ENCODE measurements around the gene CD99. TPM values are rescaled to one million over a fixed set of nuclear protein-coding genes. Genes with fewer than 3 reads are reported as not detected.

The CD99 gene
- total RNA-seq, 1 donor from 2014 or later = 714 TPM

DNA sequence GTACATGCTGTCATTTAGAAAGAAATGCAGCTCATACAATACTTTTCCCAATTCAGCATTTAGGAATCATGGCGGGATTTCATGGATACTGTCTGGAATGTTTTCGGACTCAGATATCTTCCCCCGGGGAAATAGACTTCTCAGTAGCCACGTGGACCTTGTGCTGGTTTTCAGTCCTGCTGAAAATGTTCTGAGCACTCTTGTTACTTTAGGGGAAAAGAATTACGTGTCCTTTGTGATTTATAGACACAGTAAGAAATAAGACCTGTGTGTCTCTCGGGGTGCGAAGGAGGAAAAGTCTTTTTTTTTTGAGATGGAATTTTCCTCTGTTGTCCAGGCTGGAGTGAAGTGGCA lies 3.8 kb downstream of the CD99 start:
- peaks cover 16% of the 10 kb centered on the region for H3K27me3 Mint-ChIP-seq (ENCODE audit: unreplicated experiment)
- TF ChIP-seq, protein P1, sequence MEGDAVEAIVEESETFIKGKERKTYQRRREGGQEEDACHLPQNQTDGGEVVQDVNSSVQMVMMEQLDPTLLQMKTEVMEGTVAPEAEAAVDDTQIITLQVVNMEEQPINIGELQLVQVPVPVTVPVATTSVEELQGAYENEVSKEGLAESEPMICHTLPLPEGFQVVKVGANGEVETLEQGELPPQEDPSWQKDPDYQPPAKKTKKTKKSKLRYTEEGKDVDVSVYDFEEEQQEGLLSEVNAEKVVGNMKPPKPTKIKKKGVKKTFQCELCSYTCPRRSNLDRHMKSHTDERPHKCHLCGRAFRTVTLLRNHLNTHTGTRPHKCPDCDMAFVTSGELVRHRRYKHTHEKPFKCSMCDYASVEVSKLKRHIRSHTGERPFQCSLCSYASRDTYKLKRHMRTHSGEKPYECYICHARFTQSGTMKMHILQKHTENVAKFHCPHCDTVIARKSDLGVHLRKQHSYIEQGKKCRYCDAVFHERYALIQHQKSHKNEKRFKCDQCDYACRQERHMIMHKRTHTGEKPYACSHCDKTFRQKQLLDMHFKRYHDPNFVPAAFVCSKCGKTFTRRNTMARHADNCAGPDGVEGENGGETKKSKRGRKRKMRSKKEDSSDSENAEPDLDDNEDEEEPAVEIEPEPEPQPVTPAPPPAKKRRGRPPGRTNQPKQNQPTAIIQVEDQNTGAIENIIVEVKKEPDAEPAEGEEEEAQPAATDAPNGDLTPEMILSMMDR (IDR thresholded peaks at IDR 0.05; ENCODE audit: unreplicated experiment) = no peak
- peaks cover 30% of the 10 kb centered on the region for H3K36me3 Mint-ChIP-seq (ENCODE audit: low read depth, unreplicated experiment)
- peaks cover 60% of the 10 kb centered on the region for H3K4me1 Mint-ChIP-seq (ENCODE audit: unreplicated experiment)
- peak overlapping the region; percentile 14 for H3K27ac Mint-ChIP-seq (ENCODE audit: unreplicated experiment)
- H3K4me3 Mint-ChIP-seq (ENCODE audit: unreplicated experiment) = peak overlapping the region; percentile 40
- no peak for DNase-seq (ENCODE audit: low spot score)
- H3K9me3 Mint-ChIP-seq (ENCODE audit: unreplicated experiment) = no peaks in the 10 kb centered on the region

DNA sequence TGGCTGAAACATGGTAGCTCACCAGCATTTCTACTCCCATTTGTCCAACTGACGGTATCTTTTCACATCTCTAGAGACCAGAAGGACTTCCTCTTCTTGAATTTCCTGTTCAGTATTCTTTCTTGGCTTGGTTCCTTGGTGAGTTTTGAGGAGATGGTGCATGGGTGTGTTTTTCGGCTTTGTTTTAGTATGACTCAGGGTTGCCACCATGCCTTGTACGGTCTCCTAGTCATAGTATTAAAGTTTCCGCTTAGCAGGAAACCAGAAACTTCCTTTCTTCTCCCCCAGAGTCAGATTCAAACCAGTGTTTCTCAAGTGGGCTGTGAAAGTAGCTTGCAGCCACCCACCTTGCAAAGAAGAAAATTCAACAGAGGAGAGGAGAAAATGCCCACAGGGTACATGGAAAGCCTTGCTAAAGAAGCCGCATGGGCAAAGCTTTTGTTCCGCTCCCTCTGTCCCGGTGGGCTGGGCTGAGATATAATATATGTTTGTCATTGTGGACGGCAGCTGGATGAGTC lies 5.7 kb downstream of the CD99 start:
- H3K27me3 Mint-ChIP-seq (ENCODE audit: unreplicated experiment) = peaks cover 23% of the 10 kb centered on the region
- peak overlapping the region; percentile 79 for H3K4me3 Mint-ChIP-seq (ENCODE audit: unreplicated experiment)
- peaks cover 48% of the 10 kb centered on the region for H3K36me3 Mint-ChIP-seq (ENCODE audit: low read depth, unreplicated experiment)
- peak overlapping the region; percentile 91 for H3K27ac Mint-ChIP-seq (ENCODE audit: unreplicated experiment)
- no peak for DNase-seq (ENCODE audit: low spot score)
- TF ChIP-seq, protein P1 (IDR thresholded peaks at IDR 0.05; ENCODE audit: unreplicated experiment) = no peak
- H3K9me3 Mint-ChIP-seq (ENCODE audit: unreplicated experiment) = no peaks in the 10 kb centered on the region
- H3K4me1 Mint-ChIP-seq (ENCODE audit: unreplicated experiment) = peaks cover 75% of the 10 kb centered on the region

DNA sequence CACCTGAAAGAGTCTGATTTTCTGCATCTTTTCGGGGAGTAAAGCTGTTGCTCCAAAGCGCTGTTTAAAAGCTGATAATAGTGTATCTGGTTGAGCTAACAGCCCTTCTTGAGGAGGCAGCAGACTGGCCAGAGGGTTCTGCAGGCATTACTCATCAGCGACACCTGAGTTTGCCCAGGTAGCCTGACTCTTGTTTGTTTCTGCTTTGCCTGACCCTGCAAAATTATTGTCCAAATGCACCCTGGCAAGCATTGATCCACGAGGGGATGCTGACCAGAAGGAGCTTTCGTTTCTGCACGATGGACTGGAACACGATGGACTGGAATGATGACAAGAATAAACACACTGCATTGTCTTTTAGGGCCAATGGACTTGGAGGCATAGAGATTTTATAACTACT lies 6.2 kb downstream of the CD99 start:
- Mint-ChIP-seq H3K4me1 (ENCODE audit: unreplicated experiment) (peaks cover 76% of the 10 kb centered on the region), H3K27me3 (ENCODE audit: unreplicated experiment) (peaks cover 23% of the 10 kb centered on the region), H3K4me3 (ENCODE audit: unreplicated experiment) (peak overlapping the region; percentile 79), H3K36me3 (ENCODE audit: low read depth, unreplicated experiment) (peaks cover 52% of the 10 kb centered on the region), H3K9me3 (ENCODE audit: unreplicated experiment) (no peaks in the 10 kb centered on the region), H3K27ac (ENCODE audit: unreplicated experiment) (peak overlapping the region; percentile 91)
- TF ChIP-seq, protein P1 (IDR thresholded peaks at IDR 0.05; ENCODE audit: unreplicated experiment) = no peak
- DNase-seq (ENCODE audit: low spot score) = no peak

DNA sequence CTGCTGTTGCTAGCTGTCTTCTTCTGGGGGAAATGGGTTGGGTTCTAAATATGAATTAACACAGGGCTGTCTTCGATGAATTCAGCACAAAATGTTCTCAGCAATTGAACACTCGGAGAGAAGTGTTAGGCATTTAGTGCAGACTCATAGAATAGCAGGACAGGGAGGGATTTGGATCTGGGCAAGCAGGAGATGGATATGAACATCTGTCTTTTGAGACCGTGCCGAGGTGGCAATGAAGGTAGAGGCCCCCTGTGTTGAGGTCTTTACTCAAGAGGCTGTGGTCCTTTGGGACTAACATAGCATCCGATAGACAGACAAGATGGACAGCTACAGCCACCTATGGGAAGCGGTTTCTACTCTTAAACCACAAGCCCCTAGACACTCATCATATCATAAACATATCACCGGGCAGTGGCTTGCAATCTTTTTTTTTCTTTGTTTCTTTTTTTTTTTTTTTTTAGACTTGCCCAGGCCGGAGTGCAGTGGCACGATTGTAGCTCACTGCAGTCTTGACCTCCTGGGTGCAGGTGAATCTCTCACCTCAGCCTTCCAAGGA lies 6.7 kb downstream of the CD99 start:
- H3K36me3 Mint-ChIP-seq (ENCODE audit: low read depth, unreplicated experiment) = peaks cover 55% of the 10 kb centered on the region
- H3K9me3 Mint-ChIP-seq (ENCODE audit: unreplicated experiment) = no peaks in the 10 kb centered on the region
- H3K4me3 Mint-ChIP-seq (ENCODE audit: unreplicated experiment) = peak overlapping the region; percentile 35
- TF ChIP-seq, protein P1 (IDR thresholded peaks at IDR 0.05; ENCODE audit: unreplicated experiment) = no peak
- DNase-seq (ENCODE audit: low spot score) = no peak
- H3K27me3 Mint-ChIP-seq (ENCODE audit: unreplicated experiment) = peaks cover 20% of the 10 kb centered on the region
- H3K27ac Mint-ChIP-seq (ENCODE audit: unreplicated experiment) = peak overlapping the region; percentile 83
- H3K4me1 Mint-ChIP-seq (ENCODE audit: unreplicated experiment) = peaks cover 75% of the 10 kb centered on the region

DNA sequence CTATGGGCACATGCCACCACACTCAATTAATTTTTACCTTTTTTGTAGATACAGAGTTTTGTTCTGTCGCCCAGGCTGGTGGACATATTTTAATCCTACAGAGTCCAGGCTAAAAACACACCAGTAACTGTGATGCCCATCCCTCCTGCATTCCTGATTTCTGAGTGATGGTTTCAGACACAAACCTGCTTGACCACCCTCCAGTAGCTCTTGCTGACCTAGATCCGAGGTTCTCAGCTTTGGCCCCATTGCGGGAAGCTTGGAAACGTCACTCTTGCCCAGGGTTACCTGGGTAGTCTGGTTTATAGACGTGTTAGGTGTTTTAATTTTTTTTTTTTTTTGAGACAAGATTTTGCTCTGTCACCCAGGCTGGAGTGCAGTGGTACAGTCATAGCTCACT lies 7.5 kb downstream of the CD99 start:
- no peak for DNase-seq (ENCODE audit: low spot score)
- Mint-ChIP-seq H3K27me3 (ENCODE audit: unreplicated experiment) (peaks cover 20% of the 10 kb centered on the region), H3K4me1 (ENCODE audit: unreplicated experiment) (peaks cover 75% of the 10 kb centered on the region), H3K9me3 (ENCODE audit: unreplicated experiment) (no peaks in the 10 kb centered on the region), H3K27ac (ENCODE audit: unreplicated experiment) (no peak overlapping the region), H3K36me3 (ENCODE audit: low read depth, unreplicated experiment) (peaks cover 55% of the 10 kb centered on the region), H3K4me3 (ENCODE audit: unreplicated experiment) (no peak overlapping the region)
- TF ChIP-seq, protein P1 (IDR thresholded peaks at IDR 0.05; ENCODE audit: unreplicated experiment) = no peak
